WI38 (cell line): ENCODE results near the gene TMEM229A.
"Not testable (repeated sequence)": the region's sequence is repeated elsewhere in the genome, so short reads cannot be mapped to it uniquely, and the experiment has no call there.

Source experiments
- H3K4me3 ChIP-seq: 2 replicates; pipeline ENCODE4 v1.5.1; 2011; ENCODE audit warnings: low read depth, mild to moderate bottlenecking, control low read depth, low read length
- TF ChIP-seq, protein P1 (sequence below): IDR thresholded peaks from 2 replicates; pipeline ENCODE4 v1.5.1; 2012; ENCODE audit warnings: low read depth, mild to moderate bottlenecking, control low read depth, low read length

TMEM229A gene

DNA sequence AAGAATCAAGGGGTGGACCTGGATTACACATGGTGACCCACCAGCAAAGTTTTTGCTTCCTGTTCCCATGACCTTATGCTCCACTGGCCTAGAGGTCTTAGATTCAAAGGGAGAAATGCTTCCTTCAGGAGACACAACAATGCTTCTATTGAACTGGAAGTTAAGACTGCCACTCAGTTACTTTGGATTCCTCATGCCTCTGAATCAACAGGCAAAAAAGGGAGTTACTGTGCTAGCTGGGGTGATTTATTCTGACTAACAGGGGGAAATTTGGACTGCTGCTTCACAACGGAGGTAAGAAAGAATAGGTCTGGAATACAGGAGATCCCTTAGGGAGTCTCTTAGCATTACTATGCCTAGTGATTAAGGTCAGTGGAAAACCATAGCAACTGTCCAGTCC, 10.3 kb downstream of the TMEM229A start:
- no peak overlapping the region for H3K4me3 ChIP-seq
- TF ChIP-seq, protein P1, sequence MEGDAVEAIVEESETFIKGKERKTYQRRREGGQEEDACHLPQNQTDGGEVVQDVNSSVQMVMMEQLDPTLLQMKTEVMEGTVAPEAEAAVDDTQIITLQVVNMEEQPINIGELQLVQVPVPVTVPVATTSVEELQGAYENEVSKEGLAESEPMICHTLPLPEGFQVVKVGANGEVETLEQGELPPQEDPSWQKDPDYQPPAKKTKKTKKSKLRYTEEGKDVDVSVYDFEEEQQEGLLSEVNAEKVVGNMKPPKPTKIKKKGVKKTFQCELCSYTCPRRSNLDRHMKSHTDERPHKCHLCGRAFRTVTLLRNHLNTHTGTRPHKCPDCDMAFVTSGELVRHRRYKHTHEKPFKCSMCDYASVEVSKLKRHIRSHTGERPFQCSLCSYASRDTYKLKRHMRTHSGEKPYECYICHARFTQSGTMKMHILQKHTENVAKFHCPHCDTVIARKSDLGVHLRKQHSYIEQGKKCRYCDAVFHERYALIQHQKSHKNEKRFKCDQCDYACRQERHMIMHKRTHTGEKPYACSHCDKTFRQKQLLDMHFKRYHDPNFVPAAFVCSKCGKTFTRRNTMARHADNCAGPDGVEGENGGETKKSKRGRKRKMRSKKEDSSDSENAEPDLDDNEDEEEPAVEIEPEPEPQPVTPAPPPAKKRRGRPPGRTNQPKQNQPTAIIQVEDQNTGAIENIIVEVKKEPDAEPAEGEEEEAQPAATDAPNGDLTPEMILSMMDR: no peak

DNA sequence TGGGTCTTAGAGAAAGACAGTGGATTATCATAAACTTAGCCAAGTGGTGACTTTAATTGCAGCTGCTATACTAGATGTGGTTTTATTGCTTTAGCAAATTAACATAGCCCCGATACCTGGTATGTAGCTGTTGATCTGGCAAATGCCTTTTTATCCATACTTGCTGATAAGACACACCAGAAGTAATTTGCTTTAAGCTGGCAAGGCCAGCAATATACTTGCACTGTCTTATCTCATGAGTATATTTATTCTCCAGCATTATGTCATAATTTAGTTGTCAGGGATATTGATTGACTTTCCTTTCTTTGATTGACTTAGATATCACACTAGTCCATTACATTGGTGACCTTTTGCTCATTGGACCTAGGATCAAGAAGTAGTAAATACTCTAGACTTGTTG, 12.8 kb downstream of the TMEM229A start:
- no peak overlapping the region for H3K4me3 ChIP-seq
- TF ChIP-seq, protein P1: no peak

DNA sequence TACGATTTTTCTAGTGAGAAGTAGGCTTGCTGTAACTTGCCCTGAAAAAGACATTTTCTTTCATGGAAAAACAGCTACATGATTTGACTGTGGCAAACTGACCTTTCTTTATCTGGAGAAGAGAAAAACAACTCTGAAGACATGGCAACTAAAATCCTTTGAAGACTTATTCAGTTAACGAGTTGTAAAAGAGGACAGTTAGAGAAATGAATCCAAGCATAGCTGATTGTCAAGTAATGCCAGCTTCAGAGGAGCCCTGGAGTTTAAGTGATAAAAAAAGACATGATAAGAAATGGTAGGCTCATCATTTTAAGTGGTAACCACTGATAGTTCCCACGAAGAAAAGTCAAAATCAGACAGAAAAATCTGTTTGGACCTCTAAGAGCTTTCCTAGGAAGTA, 19.6 kb downstream of the TMEM229A start:
- TF ChIP-seq, protein P1: no peak
- no peak overlapping the region for H3K4me3 ChIP-seq

DNA sequence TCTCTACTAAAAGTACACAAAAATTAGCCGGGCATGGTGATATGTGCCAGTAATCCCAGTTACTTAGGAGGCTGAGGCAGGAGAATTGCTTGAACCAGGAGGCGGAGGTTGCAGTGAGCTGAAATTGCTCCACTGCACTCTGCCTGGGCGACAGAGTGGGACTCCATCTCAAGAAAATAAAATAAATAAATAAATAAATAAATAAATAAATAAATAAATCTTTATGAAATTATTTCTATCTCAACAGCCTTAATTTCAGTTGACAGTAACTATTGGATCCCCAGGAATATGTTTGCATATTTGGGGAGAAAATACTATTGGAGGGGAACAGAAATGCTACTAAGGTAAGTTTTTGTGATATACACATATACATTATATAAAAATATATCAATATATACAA, 20.0 kb downstream of the TMEM229A start:
- H3K4me3 ChIP-seq: no peak overlapping the region
- TF ChIP-seq, protein P1: no peak

DNA sequence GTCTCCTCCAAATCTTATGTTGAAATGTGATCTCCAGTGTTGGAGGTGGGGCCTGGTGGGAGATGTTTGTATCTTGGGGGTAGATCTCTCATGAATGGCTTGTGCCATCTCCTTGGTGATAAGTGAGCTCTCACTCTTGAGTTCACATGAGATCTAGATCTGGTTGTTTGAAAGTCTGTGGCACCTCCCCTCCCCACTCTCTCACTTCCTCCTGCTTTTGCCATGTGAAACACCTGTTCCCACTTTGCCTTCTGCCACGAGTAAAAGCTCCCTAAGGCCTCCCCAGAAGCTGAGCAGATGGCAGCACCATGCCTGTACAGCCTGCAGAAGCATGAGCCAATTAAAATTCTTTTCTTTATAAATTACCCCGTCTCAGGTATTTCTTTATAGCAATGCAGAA, 23.5 kb downstream of the TMEM229A start:
- TF ChIP-seq, protein P1: no peak
- no peak overlapping the region for H3K4me3 ChIP-seq

DNA sequence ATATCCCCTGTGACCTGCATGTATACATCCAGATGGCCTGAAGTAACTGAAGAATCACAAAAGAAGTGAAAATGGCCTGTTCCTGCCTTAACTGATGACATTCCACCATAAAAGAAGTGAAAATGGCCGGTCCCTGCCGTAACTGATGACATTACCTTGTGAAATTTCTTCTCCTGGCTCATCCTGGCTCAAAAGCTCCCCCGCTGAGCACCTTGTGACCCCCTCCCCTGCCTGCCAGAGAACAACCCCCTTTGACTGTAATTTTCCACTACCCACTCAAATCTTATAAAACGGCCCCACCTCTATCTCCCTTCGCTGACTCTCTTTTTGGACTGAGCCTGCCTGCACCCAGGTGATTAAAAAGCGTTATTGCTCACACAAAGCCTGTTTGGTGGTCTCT, 24.6 kb downstream of the TMEM229A start:
- H3K4me3 ChIP-seq: not testable (repeated sequence)

DNA sequence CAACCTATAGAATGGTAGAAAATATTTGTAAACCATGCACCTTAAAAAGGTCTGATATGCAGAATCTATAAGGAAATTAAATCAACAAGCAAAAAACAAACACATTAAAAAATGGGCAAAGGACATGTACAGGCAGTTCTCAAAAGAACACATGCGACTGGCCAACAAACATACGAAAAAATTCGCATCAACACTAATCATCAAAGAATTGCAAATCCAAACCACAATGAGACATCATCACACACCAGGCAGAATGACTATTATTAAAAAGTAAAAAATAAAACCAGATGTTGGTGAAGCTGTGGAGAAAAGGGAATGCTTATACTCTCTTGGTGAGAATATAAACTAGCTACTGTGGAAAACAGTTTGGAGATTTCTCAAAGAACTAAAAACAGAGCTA, 33.2 kb downstream of the TMEM229A start:
- H3K4me3 ChIP-seq: no peak overlapping the region
- TF ChIP-seq, protein P1: no peak

DNA sequence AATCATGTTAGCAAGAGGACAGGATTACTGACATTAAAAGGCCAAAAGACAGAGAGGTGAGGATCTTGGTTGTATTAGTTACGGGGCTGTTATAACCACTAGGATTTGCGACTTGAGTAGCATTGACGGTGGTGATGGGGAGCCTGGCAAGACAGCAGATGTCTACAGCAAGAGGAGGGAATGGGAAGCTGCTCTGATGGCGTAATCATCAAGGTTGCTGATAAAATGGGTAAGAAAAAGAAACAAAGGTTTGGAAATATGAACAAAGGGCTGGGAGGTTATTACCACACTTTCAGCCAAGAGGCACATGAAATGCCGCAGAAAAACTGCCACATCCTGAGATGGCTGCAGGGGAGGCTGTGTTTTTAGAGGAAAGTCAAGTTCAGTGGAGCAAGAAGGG, 33.9 kb downstream of the TMEM229A start:
- TF ChIP-seq, protein P1: no peak
- H3K4me3 ChIP-seq: no peak overlapping the region
